Caco-2 (cell line): ENCODE measurements around the gene DAB2IP. TPM values are rescaled to one million over a fixed set of nuclear protein-coding genes. Genes with fewer than 3 reads are reported as not detected.

Source experiments
- BruUV-seq: library from RNA; stranded (reverse); fragments of 400-500 nt; replicated peaks from 2 replicates; lab custom pipeline; 2021; lab: Mats Ljungman, UMichigan
- CTCF ChIA-PET: fragments of 300-600 bp; sonication (Branson Sonifier 250); formaldehyde crosslinking; loops from one replicate; lab custom pipeline; 2022; ENCODE audit warnings: antibody characterized with exemption; lab: Charles Lee
- POLR2A ChIA-PET: fragments of 300-600 bp; sonication (Branson Sonifier 250); formaldehyde crosslinking; loops from one replicate; lab custom pipeline; 2022; ENCODE audit warnings: antibody characterized with exemption; lab: Charles Lee
- DNase-seq, 2 experiments: peaks; one replicate each; pipeline versions ENCODE4 v3.0.0 to v3.0.0-alpha.2; 2020 to 2022
- H3K27me3 ChIP-seq: replicated peaks from 2 replicates; pipeline ENCODE4 v1.6.0; 2011; ENCODE audit warnings: low read length; ENCODE audit not compliant: control insufficient read depth, insufficient read depth
- H3K36me3 ChIP-seq: 2 replicates; pipeline ENCODE4 v1.5.1; 2011; ENCODE audit warnings: low read length; ENCODE audit not compliant: control insufficient read depth, insufficient read depth
- H3K4me1 ChIP-seq: fragments of 250-450 bp; sonication (Bioruptor Pico); 2 replicates; pipeline ENCODE4 v1.5.1; 2020; ENCODE audit warnings: mild to moderate bottlenecking
- H3K4me3 ChIP-seq: 2 replicates; pipeline ENCODE4 v1.5.1; 2011; ENCODE audit warnings: low read depth, mild to moderate bottlenecking, control low read depth, low read length
- H3K9me3 ChIP-seq: fragments of 250-450 bp; sonication (Bioruptor Pico); 2 replicates; pipeline ENCODE4 v1.5.1; 2020; ENCODE audit warnings: mild to moderate bottlenecking, moderate library complexity
- H3K27ac Mint-ChIP-seq: one replicate; pipeline ENCODE4 v1.8.0; 2022; ENCODE audit warnings: mixed read lengths; ENCODE audit not compliant: unreplicated experiment
- H3K27me3 Mint-ChIP-seq: one replicate; pipeline ENCODE4 v1.8.0; 2022; ENCODE audit warnings: mixed read lengths; ENCODE audit not compliant: insufficient read depth, unreplicated experiment
- H3K36me3 Mint-ChIP-seq: one replicate; pipeline ENCODE4 v1.8.0; 2022; ENCODE audit warnings: mild to moderate bottlenecking, mixed read lengths; ENCODE audit not compliant: insufficient read depth, unreplicated experiment
- H3K4me1 Mint-ChIP-seq: one replicate; pipeline ENCODE4 v1.8.0; 2022; ENCODE audit warnings: low read depth, mixed read lengths; ENCODE audit not compliant: unreplicated experiment
- H3K4me3 Mint-ChIP-seq: one replicate; pipeline ENCODE4 v1.8.0; 2022; ENCODE audit warnings: mild to moderate bottlenecking, moderate library complexity, mixed read lengths; ENCODE audit not compliant: unreplicated experiment
- H3K9me3 Mint-ChIP-seq: one replicate; pipeline ENCODE4 v1.8.0; 2022; ENCODE audit warnings: mixed read lengths; ENCODE audit not compliant: unreplicated experiment
- intact Hi-C: fragments of 100-400 bp; cut with micrococcal nuclease; formaldehyde crosslinking; loops from one replicate; pipeline ENCODE4 v1.10.0; 2022; ENCODE audit not compliant: unreplicated experiment
- total RNA-seq: library from RNA; stranded (reverse); gene quantifications from 2 replicates; pipeline ENCODE4 v1.2.3, GENCODE V29; 2022
- TF ChIP-seq, protein P1 (sequence below), 2 experiments: fragments of 200-600 bp in 1 of 2; IDR thresholded peaks; 1 replicate in 1 of 2; 2 replicates in 1 of 2; pipeline versions ENCODE4 v1.5.1 to v1.8.0; 2011 to 2022; ENCODE audit warnings: antibody characterized with exemption in 1 of 2, control low read depth in 1 of 2, inconsistent platforms in 1 of 2, low read depth in 1 of 2, low read length in 1 of 2, mild to moderate bottlenecking in 1 of 2, moderate library complexity in 1 of 2; ENCODE audit not compliant: insufficient read depth in 1 of 2, severe bottlenecking in 1 of 2, unreplicated experiment in 1 of 2

Gene DAB2IP
- total RNA-seq, 1 experiment from 2014 or later = 26.0 TPM

DNA sequence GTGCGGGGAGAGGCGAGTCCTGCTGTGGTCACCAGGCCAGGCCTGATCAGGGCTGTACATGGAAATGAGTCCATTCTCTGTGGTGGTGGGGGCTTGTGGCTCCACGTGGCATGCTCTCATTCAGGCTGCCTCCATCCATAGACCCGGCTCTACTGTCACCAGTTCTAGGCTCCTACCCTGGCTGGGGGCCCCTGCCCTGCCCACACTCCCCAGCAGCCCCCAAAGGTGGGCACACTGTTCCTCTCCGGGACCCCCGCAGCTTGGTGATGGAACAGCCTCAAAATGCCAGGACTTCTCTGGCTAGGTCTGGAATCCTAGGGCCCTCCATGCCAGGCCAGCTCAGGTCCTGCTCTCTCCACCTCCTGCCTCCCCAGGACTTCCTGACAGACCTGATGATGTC is 111.7 kb downstream of the DAB2IP start:
- no peak overlapping the region for H3K27ac Mint-ChIP-seq
- H3K27me3 ChIP-seq = no peaks in the 10 kb centered on the region
- no peaks in the 10 kb centered on the region for H3K9me3 Mint-ChIP-seq
- POLR2A ChIA-PET = no interaction called here
- CTCF ChIA-PET = no interaction called here
- peaks cover 10% of the 10 kb centered on the region for H3K36me3 Mint-ChIP-seq
- no peak for DNase-seq
- TF ChIP-seq, protein P1, sequence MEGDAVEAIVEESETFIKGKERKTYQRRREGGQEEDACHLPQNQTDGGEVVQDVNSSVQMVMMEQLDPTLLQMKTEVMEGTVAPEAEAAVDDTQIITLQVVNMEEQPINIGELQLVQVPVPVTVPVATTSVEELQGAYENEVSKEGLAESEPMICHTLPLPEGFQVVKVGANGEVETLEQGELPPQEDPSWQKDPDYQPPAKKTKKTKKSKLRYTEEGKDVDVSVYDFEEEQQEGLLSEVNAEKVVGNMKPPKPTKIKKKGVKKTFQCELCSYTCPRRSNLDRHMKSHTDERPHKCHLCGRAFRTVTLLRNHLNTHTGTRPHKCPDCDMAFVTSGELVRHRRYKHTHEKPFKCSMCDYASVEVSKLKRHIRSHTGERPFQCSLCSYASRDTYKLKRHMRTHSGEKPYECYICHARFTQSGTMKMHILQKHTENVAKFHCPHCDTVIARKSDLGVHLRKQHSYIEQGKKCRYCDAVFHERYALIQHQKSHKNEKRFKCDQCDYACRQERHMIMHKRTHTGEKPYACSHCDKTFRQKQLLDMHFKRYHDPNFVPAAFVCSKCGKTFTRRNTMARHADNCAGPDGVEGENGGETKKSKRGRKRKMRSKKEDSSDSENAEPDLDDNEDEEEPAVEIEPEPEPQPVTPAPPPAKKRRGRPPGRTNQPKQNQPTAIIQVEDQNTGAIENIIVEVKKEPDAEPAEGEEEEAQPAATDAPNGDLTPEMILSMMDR (IDR thresholded peaks at IDR 0.05; ENCODE audit: insufficient read depth in 1 of 2, low read depth in 1 of 2, low read length in 1 of 2, severe bottlenecking in 1 of 2, unreplicated experiment in 1 of 2) = no peak
- no peaks in the 10 kb centered on the region for H3K27me3 Mint-ChIP-seq
- no peak overlapping the region for H3K4me3 Mint-ChIP-seq
- intact Hi-C loops = no loop called here
- no peaks in the 10 kb centered on the region for H3K9me3 ChIP-seq
- peaks cover 6% of the 10 kb centered on the region for H3K4me1 Mint-ChIP-seq
- H3K36me3 ChIP-seq = no peaks in the 10 kb centered on the region
- H3K4me1 ChIP-seq = no peaks in the 10 kb centered on the region; the same call in 1 of the 2 replicates
- H3K4me3 ChIP-seq = no peak overlapping the region
- no TSS peak for BruUV-seq

DNA sequence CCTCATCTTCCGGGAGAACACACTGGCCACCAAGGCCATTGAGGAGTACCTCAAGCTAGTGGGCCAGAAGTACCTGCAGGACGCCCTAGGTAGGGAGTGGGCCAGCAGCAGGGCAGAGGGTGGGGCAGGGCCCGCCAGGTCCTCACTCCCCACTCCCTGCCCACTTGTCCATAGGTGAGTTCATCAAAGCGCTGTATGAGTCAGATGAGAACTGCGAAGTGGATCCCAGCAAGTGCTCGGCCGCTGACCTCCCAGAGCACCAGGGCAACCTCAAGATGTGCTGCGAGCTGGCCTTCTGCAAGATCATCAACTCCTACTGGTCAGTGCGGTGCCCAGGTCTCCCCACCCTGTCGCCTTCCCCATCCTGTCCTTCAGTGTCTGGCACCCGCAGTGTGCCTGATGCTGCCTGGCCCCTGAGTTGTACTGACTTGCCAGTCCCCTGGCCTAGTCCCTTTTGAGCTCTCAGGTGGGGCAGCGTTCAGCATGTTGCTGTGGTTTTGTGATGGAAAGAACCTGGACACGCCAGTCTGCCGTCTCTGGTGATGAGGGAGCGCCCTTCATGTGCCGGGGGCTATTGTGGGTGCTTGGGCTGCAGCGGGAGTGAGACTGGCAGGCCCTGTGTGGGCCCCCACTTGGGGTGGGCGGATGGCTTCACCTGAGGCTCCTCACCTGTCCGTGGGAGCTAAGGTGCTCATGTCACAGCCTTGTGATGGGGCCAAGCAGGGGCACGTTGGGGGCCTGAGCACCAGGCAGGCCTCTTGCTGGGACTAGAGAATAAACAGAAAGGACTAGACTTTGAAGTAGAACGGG is 112.3 kb downstream of the DAB2IP start:
- TF ChIP-seq, protein P1 (IDR thresholded peaks at IDR 0.05; ENCODE audit: insufficient read depth in 1 of 2, low read depth in 1 of 2, low read length in 1 of 2, severe bottlenecking in 1 of 2, unreplicated experiment in 1 of 2) = no peak
- POLR2A ChIA-PET = no interaction called here
- Histone ChIP-seq H3K9me3 (no peaks in the 10 kb centered on the region), H3K36me3 (no peaks in the 10 kb centered on the region), H3K27me3 (no peaks in the 10 kb centered on the region), H3K4me3 (no peak overlapping the region), H3K4me1 (no peaks in the 10 kb centered on the region; the same call in 1 of the 2 replicates)
- no peak overlapping the region for H3K27ac Mint-ChIP-seq
- peaks cover 10% of the 10 kb centered on the region for H3K36me3 Mint-ChIP-seq
- H3K4me1 Mint-ChIP-seq = peaks cover 6% of the 10 kb centered on the region
- no peak overlapping the region for H3K4me3 Mint-ChIP-seq
- no peak for DNase-seq
- BruUV-seq = no TSS peak
- no peaks in the 10 kb centered on the region for H3K9me3 Mint-ChIP-seq
- H3K27me3 Mint-ChIP-seq = no peaks in the 10 kb centered on the region
- intact Hi-C loops = no loop called here
- CTCF ChIA-PET = no interaction called here

DNA sequence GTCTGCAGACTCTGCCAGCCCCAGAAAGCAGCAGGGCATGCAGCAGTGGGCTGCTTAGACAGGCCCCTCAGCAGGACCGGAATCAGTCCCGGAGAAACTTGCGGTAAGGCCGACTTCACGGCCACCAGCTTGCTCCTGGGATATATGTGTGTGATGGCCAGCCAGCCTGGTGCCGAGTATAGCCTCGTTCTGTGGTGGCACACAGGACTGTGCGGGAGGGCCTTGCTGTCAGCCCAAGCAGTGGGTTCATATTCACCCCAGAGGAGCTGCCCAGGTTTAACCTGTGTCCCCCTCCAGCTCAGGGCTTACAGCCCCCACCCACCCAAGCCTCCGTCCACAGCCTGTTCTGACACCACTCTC is 112.9 kb downstream of the DAB2IP start:
- DNase-seq = no peak
- Mint-ChIP-seq H3K27ac (no peak overlapping the region), H3K36me3 (peaks cover 10% of the 10 kb centered on the region), H3K9me3 (no peaks in the 10 kb centered on the region), H3K27me3 (no peaks in the 10 kb centered on the region), H3K4me3 (no peak overlapping the region), H3K4me1 (peaks cover 6% of the 10 kb centered on the region)
- Histone ChIP-seq H3K9me3 (no peaks in the 10 kb centered on the region), H3K27me3 (no peaks in the 10 kb centered on the region), H3K4me1 (no peaks in the 10 kb centered on the region; the same call in 1 of the 2 replicates), H3K4me3 (no peak overlapping the region), H3K36me3 (no peaks in the 10 kb centered on the region)
- intact Hi-C loops = no loop called here
- TF ChIP-seq, protein P1 (IDR thresholded peaks at IDR 0.05; ENCODE audit: insufficient read depth in 1 of 2, low read depth in 1 of 2, low read length in 1 of 2, severe bottlenecking in 1 of 2, unreplicated experiment in 1 of 2) = no peak
- ChIA-PET POLR2A (no interaction called here), CTCF (no interaction called here)
- no TSS peak for BruUV-seq
